HG03378 (cell line): ENCODE results near the gene PCDHB2.
"Not testable (repeated sequence)": the region's sequence is repeated elsewhere in the genome, so short reads cannot be mapped to it uniquely, and the experiment has no call there.

Source experiments
- ATAC-seq: cut with Tn5 transposase; IDR thresholded peaks from one replicate; pipeline ENCODE4 v1.9.1; 2021; ENCODE audit warnings: mild to moderate bottlenecking, moderate library complexity; ENCODE audit not compliant: unreplicated experiment

The PCDHB2 gene

DNA sequence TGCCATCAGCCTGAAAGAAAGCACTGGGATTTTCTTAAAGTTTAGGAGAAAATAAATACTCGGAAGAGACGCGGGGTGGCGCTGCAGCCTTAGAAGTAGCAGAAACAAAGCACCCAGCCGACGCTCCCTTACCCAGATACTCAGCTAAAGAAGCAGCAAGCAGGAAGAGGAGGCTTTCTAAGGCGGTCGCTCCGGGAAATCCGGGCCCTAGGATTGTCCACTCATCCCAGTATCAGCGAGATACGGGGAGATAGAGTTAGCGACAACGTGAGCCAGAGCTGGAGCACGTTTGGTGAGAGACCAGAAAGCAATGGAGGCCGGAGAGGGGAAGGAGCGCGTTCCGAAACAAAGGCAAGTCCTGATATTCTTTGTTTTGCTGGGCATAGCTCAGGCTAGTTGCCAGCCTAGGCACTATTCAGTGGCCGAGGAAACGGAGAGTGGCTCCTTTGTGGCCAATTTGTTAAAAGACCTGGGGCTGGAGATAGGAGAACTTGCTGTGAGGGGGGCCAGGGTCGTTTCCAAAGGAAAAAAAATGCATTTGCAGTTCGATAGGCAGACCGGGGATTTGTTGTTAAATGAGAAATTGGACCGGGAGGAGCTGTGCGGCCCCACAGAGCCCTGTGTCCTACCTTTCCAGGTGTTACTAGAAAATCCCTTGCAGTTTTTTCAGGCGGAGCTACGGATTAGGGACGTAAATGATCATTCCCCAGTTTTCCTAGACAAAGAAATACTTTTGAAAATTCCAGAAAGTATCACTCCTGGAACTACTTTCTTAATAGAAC is at the start of gene PCDHB2:
Gene PCDHB2 (plus strand): TSS at position 135 of the 782 bp plus-strand sequence. CDS start 176 bp downstream, at position 311.
- ATAC-seq: no peak

- no peak for ATAC-seq
These were observed 43.5 kb upstream of the PCDHB2 start, which contains the start of gene PCDHB1 for GRCh38 chr5:141050622-141051520. Gene PCDHB1, plus strand, starts transcription at chr5:141051374. Its CDS starts 97 bp downstream, at chr5:141051471.

DNA sequence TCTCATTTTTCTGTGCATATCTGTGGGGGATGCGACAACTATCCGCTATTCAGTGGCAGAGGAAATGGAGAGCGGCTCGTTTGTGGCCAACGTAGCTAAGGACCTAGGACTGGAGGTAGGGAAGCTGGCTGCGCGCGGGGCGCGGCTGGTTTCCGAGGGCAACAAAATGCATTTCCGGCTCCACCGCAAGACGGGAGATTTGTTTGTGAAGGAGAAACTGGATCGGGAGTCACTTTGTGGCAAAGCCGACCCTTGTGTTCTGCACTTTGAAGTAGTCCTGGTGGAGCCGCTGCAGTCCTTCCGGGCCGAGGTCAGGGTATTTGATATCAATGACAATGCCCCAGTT is 42.9 kb upstream of the PCDHB2 start:
- ATAC-seq: no peak

DNA sequence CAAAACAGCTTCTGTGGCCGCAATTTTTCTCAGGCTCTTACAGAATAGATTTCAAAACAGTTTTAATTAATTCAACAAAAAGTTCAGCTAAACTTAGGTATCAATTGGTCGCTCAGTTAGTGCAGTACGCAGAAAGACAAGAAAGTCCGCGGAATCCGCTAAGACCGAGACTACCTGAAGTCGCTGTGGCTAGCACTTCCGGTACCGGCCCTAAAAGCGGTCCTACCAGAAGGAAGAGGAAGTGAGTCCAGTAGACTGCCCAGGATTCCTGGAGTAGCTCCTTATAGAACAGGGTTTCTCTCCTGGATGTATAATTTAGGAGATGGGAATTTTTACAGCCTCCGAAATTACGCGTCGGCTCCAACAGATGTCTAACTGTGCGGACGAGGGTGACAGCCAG is 16.6 kb upstream of the PCDHB2 start:
- ATAC-seq: no peak

DNA sequence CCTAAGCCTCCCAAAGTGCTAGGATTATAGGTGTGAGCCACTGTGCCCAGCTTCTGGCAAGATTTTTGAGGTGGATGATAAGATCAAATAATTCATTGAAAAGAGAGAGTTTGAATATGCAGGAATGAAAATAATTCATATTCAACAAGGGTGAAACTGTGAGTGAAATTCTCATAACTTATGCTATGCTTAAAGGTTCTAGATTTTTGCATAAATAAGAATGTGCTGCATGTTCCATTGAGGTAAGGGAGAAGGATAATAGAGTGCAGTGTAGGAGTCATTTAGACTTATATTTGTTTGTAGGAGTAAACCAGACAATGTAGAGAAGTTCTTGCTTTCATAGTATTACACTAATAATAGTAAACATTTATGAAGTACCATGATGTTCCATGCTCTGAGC is 12.2 kb upstream of the PCDHB2 start:
- ATAC-seq: no peak

GRCh38 chr5:141084487-141084989 is 9.9 kb upstream of the PCDHB2 start:
- no peak for ATAC-seq

- no peak for ATAC-seq
These were observed 837 bp downstream of the PCDHB2 start for GRCh38 chr5:141095263-141095641.

DNA sequence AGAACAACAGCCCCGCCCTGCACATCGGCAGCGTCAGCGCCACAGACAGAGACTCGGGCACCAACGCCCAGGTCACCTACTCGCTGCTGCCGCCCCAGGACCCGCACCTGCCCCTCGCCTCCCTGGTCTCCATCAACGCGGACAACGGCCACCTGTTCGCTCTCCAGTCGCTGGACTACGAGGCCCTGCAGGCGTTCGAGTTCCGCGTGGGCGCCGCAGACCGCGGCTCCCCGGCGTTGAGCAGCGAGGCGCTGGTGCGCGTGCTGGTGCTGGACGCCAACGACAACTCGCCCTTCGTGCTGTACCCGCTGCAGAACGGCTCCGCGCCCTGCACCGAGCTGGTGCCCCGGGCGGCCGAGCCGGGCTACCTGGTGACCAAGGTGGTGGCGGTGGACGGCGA is 1.8 kb downstream of the PCDHB2 start:
- ATAC-seq: not testable (repeated sequence)

DNA sequence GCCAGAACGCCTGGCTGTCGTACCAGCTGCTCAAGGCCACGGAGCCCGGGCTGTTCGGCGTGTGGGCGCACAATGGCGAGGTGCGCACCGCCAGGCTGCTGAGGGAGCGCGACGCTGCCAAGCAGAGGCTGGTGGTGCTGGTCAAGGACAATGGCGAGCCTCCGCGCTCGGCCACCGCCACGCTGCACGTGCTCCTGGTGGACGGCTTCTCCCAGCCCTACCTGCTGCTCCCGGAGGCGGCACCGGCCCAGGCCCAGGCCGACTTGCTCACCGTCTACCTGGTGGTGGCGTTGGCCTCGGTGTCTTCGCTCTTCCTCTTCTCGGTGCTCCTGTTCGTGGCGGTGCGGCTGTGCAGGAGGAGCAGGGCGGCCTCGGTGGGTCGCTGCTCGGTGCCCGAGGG is 2.2 kb downstream of the PCDHB2 start:
- not testable (repeated sequence) for ATAC-seq

GRCh38 chr5:141100243-141100805 is 5.9 kb downstream of the PCDHB2 start, which contains the start of gene PCDHB3:
Gene PCDHB3, plus strand, starts transcription at chr5:141100473. Its CDS starts 177 bp downstream, at chr5:141100650.
- no peak for ATAC-seq

DNA sequence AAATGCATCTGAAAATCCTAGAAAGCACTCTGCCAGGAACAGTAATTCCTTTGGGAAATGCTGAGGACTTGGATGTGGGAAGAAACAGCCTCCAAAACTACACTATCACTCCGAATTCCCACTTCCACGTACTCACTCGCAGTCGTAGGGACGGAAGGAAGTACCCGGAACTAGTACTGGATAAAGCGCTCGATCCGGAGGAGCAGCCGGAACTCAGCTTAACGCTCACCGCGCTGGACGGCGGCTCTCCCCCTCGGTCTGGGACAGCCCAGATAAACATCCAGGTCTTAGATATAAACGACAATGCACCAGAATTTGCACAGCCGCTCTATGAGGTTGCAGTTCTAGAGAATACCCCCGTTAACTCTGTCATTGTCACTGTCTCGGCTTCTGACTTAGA is 6.6 kb downstream of the PCDHB2 start:
- ATAC-seq: no peak

GRCh38 chr5:141102070-141102469 is 7.7 kb downstream of the PCDHB2 start:
- ATAC-seq: not testable (repeated sequence)

DNA sequence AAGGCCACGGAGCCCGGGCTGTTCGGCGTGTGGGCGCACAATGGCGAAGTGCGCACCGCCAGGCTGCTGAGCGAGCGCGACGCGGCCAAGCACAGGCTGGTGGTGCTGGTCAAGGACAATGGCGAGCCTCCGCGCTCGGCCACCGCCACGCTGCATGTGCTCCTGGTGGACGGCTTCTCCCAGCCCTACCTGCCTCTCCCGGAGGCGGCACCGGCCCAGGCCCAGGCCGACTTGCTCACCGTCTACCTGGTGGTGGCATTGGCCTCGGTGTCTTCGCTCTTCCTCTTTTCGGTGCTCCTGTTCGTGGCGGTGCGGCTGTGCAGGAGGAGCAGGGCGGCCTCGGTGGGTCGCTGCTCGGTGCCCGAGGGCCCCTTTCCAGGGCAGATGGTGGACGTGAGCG is 8.1 kb downstream of the PCDHB2 start:
- not testable (repeated sequence) for ATAC-seq

DNA sequence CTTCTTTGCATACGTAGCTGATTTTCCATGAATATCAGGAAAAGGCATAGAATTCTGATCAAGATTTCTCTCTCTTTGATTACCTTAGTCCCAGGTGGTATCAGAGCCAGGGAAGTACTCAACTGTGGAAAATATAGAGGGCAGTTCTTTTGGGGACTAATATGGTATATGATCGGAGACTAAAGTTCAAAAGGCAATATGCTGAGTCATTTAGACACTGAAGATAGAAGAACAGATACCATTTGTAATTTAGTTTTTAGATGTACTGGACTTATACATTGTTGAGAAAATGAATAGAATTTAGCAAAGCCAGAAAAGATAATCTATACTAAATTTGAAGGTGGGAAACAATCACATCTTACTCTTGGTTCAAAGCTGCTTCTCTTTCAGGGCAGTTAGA is 10.9 kb downstream of the PCDHB2 start:
- ATAC-seq: no peak

- no peak for ATAC-seq
These were observed 24.8 kb downstream of the PCDHB2 start for GRCh38 chr5:141119250-141119649.

DNA sequence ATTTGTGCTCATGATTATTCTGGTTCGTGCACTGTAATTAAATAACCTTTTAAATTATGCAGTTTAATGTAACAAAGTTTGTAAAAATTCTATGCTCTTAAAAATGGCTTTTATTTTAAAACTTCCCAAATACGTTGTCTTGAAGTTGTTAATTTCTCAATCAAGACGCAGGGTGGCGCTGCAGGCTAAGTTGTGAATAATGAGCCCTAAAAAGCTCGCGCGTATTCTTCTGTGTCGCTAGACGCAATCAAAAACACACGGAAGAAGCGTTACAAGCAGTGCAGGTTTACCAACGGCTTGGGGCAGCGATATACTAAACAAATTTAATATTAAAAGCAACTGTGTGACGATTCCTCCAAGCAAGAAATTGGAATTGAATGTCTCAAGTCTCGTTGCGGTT is 27.1 kb downstream of the PCDHB2 start, which contains the start of gene PCDHB4:
Gene PCDHB4 (plus strand): TSS at position 256 of the 400 bp plus-strand sequence. CDS start 181 bp downstream, outside the sequence.
- ATAC-seq: no peak

DNA sequence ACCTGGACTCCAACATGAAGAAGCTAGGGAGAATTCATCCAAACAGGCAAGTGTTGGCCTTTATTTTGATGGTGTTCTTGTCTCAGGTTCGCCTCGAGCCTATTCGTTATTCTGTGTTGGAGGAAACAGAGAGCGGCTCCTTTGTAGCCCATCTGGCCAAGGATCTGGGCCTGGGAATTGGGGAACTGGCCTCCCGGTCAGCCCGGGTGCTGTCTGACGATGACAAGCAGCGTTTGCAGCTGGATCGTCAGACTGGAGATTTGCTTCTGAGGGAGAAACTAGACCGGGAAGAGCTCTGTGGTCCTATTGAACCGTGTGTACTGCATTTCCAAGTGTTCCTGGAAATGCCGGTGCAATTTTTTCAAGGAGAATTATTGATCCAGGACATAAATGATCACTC is 27.6 kb downstream of the PCDHB2 start:
- ATAC-seq: no peak

DNA sequence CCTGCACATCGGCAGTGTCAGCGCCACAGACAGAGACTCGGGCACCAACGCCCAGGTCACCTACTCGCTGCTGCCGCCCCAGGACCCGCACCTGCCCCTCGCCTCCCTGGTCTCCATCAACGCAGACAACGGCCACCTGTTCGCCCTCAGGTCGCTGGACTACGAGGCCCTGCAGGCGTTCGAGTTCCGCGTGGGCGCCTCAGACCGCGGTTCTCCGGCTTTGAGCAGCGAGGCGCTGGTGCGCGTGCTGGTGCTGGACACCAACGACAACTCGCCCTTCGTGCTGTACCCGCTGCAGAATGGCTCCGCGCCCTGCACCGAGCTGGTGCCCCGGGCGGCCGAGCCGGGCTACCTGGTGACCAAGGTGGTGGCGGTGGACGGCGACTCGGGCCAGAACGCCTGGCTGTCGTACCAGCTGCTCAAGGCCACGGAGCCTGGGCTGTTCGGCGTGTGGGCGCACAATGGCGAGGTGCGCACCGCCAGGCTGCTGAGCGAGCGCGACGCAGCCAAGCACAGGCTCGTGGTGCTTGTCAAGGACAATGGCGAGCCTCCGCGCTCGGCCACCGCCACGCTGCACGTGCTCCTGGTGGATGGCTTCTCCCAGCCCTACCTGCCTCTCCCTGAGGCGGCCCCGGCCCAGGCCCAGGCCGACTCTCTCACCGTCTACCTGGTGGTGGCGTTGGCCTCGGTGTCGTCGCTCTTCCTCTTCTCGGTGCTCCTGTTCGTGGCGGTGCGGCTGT is 29.2 kb downstream of the PCDHB2 start:
- not testable (repeated sequence) for ATAC-seq

GRCh38 chr5:141127305-141127704 is 32.9 kb downstream of the PCDHB2 start:
- ATAC-seq: no peak

GRCh38 chr5:141135030-141135717 is 40.8 kb downstream of the PCDHB2 start, which contains the start of gene PCDHB5:
Gene PCDHB5, plus strand, starts transcription at chr5:141135206. Its CDS starts 229 bp downstream, at chr5:141135435.
- ATAC-seq: no peak
